Endothelial cell of umbilical vein (primary cell): Measurements from ENCODE around the gene SPRY4. TPM values are rescaled to one million over a fixed set of nuclear protein-coding genes. Genes with fewer than 3 reads are reported as not detected.
A peak's percentile ranks its signal among the peaks of the same experiment; 100 is the strongest.
"Not testable (repeated sequence)": the region's sequence is repeated elsewhere in the genome, so short reads cannot be mapped to it uniquely, and the experiment has no call there.

Experiments used
- BruUV-seq: library from RNA; stranded (reverse); fragments of 400-500 nt; replicated peaks from 2 replicates; lab custom pipeline; 2021; lab: Mats Ljungman, UMichigan
- CTCF ChIA-PET: fragments of 300-600, 350-600 bp; sonication (Branson Sonifier 250); formaldehyde crosslinking; loops from one replicate; lab custom pipeline; 2021; ENCODE audit warnings: antibody characterized with exemption, inconsistent platforms; lab: Charles Lee
- POLR2A ChIA-PET: fragments of 300-600, 350-600 bp; sonication (Branson Sonifier 250); formaldehyde crosslinking; loops from one replicate; lab custom pipeline; 2021; ENCODE audit warnings: antibody characterized with exemption, inconsistent platforms; lab: Charles Lee
- DNase-seq: peaks from one replicate; pipeline ENCODE4 v3.0.0-alpha.2; 2011; ENCODE audit warnings: low read depth, low spot score
- FAIRE-seq: peaks from 2 replicates; lab custom pipeline; 2011; peaks lifted over from hg19 to GRCh38; lab: Jason Lieb, UNC
- H2AFZ ChIP-seq: 2 replicates; pipeline ENCODE4 v1.6.0; 2012; ENCODE audit warnings: low read depth, low read length, control low read depth, inconsistent platforms
- H3K27ac ChIP-seq: 2 replicates; pipeline ENCODE4 v1.5.1; 2011; ENCODE audit warnings: low read depth, mild to moderate bottlenecking, control low read depth, low read length, moderate library complexity; ENCODE audit not compliant: insufficient read depth
- H3K27me3 ChIP-seq, 2 experiments: 2 replicates each; pipeline versions ENCODE4 v1.6.0 to v1.6.1; 2011; ENCODE audit warnings: low read length in 2 of 2, mixed read lengths in 1 of 2; ENCODE audit not compliant: control insufficient read depth in 2 of 2, insufficient read depth in 2 of 2
- H3K36me3 ChIP-seq, 2 experiments: 2 replicates in 1 of 2; 3 replicates in 1 of 2; pipeline ENCODE4 v1.5.1; 2011; ENCODE audit warnings: low read length in 2 of 2, mild to moderate bottlenecking in 1 of 2, moderate library complexity in 1 of 2; ENCODE audit not compliant: control insufficient read depth in 2 of 2, insufficient read depth in 2 of 2; ENCODE audit errors: extremely low read depth in 1 of 2
- H3K4me1 ChIP-seq: 3 replicates; pipeline ENCODE4 v1.5.1; 2011; ENCODE audit warnings: mild to moderate bottlenecking, low read length; ENCODE audit not compliant: control insufficient read depth, insufficient read depth; ENCODE audit errors: extremely low read depth
- H3K4me2 ChIP-seq: 2 replicates; pipeline ENCODE4 v1.6.1; 2011; ENCODE audit warnings: low read length, control low read depth, mixed read lengths; ENCODE audit not compliant: insufficient read depth
- H3K4me3 ChIP-seq, 3 experiments: fragments of 200-600 bp in 1 of 3; sonication (generic), shearing (Covaris generic) in 1 of 3; replicated peaks in 1 of 3; 2 replicates each; pipeline ENCODE4 v1.5.1; 2011 to 2016; ENCODE audit warnings: control low read depth in 3 of 3, low read length in 3 of 3, mild to moderate bottlenecking in 2 of 3, inconsistent platforms in 1 of 3, low read depth in 1 of 3, moderate library complexity in 1 of 3; ENCODE audit not compliant: insufficient read depth in 1 of 3
- H3K79me2 ChIP-seq: 2 replicates; pipeline ENCODE4 v1.6.0; 2012; ENCODE audit warnings: low read length, inconsistent platforms; ENCODE audit not compliant: control insufficient read depth, insufficient read depth
- H3K9ac ChIP-seq: replicated peaks from 2 replicates; pipeline ENCODE3; 2011; ENCODE audit warnings: low read length, control low read depth; ENCODE audit not compliant: insufficient read depth; ENCODE audit errors: extremely low read depth
- H3K9me1 ChIP-seq: replicated peaks from 3 replicates; pipeline ENCODE4 v1.6.0; 2011; ENCODE audit warnings: mild to moderate bottlenecking, low read length; ENCODE audit not compliant: control insufficient read depth, insufficient read depth; ENCODE audit errors: extremely low read depth
- H3K9me3 ChIP-seq: replicated peaks from 2 replicates; pipeline ENCODE4 v1.5.1; 2012; ENCODE audit warnings: low read length, inconsistent platforms; ENCODE audit not compliant: control insufficient read depth, insufficient read depth
- H4K20me1 ChIP-seq: replicated peaks from 2 replicates; pipeline ENCODE3; 2011; ENCODE audit warnings: mild to moderate bottlenecking, low read length; ENCODE audit not compliant: control insufficient read depth, insufficient read depth; ENCODE audit errors: extremely low read depth
- EZH2 ChIP-seq: IDR thresholded peaks from 2 replicates; pipeline ENCODE4 v1.6.1; 2012; ENCODE audit warnings: borderline replicate concordance, low read depth, mild to moderate bottlenecking, moderate library complexity, low read length, inconsistent platforms; ENCODE audit not compliant: severe bottlenecking
- FOS ChIP-seq: IDR thresholded peaks from 2 replicates; pipeline ENCODE4 v1.6.1; 2011; ENCODE audit warnings: mild to moderate bottlenecking, low read length, moderate library complexity, borderline replicate concordance; ENCODE audit not compliant: insufficient read depth
- GATA2 ChIP-seq: IDR thresholded peaks from 2 replicates; pipeline ENCODE4 v1.7.0; 2011; ENCODE audit warnings: low read depth, mild to moderate bottlenecking, moderate library complexity, mixed read lengths, low read length; ENCODE audit not compliant: insufficient read length, insufficient read depth
- JUN ChIP-seq: IDR thresholded peaks from 2 replicates; pipeline ENCODE4 v1.6.1; 2011; ENCODE audit warnings: borderline replicate concordance, low read depth; ENCODE audit not compliant: insufficient read length, insufficient read depth
- MYC ChIP-seq: IDR thresholded peaks from one replicate; pipeline ENCODE4 v1.6.1; 2011; ENCODE audit warnings: mild to moderate bottlenecking, low read depth, low read length
- POLR2A ChIP-seq: IDR thresholded peaks from 2 replicates; pipeline ENCODE4 v1.6.1; 2012; ENCODE audit warnings: low read depth, mild to moderate bottlenecking, control low read depth, low read length
- POLR2AphosphoS5 ChIP-seq: IDR thresholded peaks from 2 replicates; pipeline ENCODE4 v1.6.1; 2012; ENCODE audit warnings: low read depth, mild to moderate bottlenecking, control low read depth, low read length, moderate library complexity; ENCODE audit not compliant: insufficient read depth
- dilution Hi-C: fragments of 300-500 bp; cut with MboI; formaldehyde crosslinking; loops from one replicate; pipeline ENCODE4 v1.15.0; 2019; ENCODE audit warnings: low sequenced_read_pairs; ENCODE audit not compliant: extremely low pct_ligation_motif_present
- intact Hi-C: fragments of 100-400 bp; cut with micrococcal nuclease; formaldehyde crosslinking; loops from one replicate; pipeline ENCODE4 v1.10.0; 2022
- polyA plus RNA-seq, 4 experiments: library from polyadenylated mRNA; depleted of rRNA in 3 of 4; stranded (reverse) in 3 of 4; unstranded in 1 of 4; fragments of >200 nt; gene quantifications; 2 replicates each; pipeline versions ENCODE4 v1.2.1 to v1.2.3, GENCODE V29; 2011 to 2012; ENCODE audit warnings: missing spikeins in 1 of 4
- total RNA-seq: library from RNA; stranded (reverse); gene quantifications from 2 replicates; pipeline ENCODE4 v1.2.3, GENCODE V29; 2021
- TF ChIP-seq, protein P1 (sequence below): IDR thresholded peaks from 2 replicates; pipeline ENCODE4 v1.6.1; 2011; ENCODE audit not compliant: insufficient read depth, insufficient read length
- TF ChIP-seq, protein P2 (sequence below), 2 donors: IDR thresholded peaks; 1 replicate in 1 of 2; 2 replicates in 1 of 2; pipeline ENCODE4 v1.5.1; 2011; ENCODE audit warnings: low read length in 2 of 2, mild to moderate bottlenecking in 2 of 2, moderate library complexity in 2 of 2, control low read depth in 1 of 2, inconsistent platforms in 1 of 2, low read depth in 1 of 2; ENCODE audit not compliant: insufficient read depth in 1 of 2; ENCODE audit errors: extremely low read depth in 1 of 2

The SPRY4 gene
- total and polyA plus RNA-seq, 2 donors (not counting 3 experiments of a cell fraction or from before 2014, with no cell fraction given), result 9.3 to 33.9 TPM

DNA sequence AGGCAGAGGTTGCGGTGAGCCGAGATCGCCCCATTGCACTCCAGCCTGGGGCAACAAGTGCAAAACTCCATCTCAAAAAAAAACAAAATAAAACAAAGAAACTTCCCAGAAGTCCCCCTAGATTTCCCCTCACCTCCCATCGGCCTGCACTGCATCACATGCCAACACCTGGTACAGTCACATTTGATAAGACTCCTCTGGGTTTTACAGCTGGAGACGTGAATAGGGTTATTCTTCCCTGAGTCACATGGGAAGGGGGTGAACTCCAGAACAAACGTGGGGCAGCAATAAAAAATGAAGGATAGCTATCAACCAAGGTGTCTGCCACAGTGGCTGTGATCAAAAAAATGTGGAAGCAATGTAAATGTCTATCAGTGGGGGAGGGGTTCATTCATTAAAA is 26.0 kb downstream of the SPRY4 start:
- intact Hi-C loops (no loop called here), dilution Hi-C loops (no loop called here)
- ChIA-PET POLR2A (interaction anchor here (1.1 kb wide), 1 partner anchor 15 kb away, joined by 5 read pairs; no protein-coding TSS in a partner anchor), CTCF (interaction anchor here (0.9 kb wide), 1 partner anchor 131 kb away, joined by 3 read pairs; no protein-coding TSS in a partner anchor)
- Histone ChIP-seq H3K79me2 (peaks cover 2% of the 10 kb centered on the region), H3K9ac (no peak overlapping the region), H3K9me3 (no peaks in the 10 kb centered on the region), H3K27me3 (no peaks in the 10 kb centered on the region), H2AFZ (no peak overlapping the region), H3K4me1 (peaks cover 35% of the 10 kb centered on the region), H3K9me1 (no peaks in the 10 kb centered on the region), H3K4me3 (no peak overlapping the region), H3K4me2 (no peak overlapping the region), H3K36me3 (no peaks in the 10 kb centered on the region), H4K20me1 (no peaks in the 10 kb centered on the region), H3K27ac (no peak overlapping the region)
- DNase-seq (no peak), FAIRE-seq (no peak)
- BruUV-seq, result no TSS peak
- no peak for TF ChIP-seq EZH2
- no peak for TF ChIP-seq POLR2A
- TF ChIP-seq FOS, result no peak
- TF ChIP-seq GATA2, result no peak
- no peak for TF ChIP-seq JUN
- TF ChIP-seq MYC, result no peak
- TF ChIP-seq, protein P1, sequence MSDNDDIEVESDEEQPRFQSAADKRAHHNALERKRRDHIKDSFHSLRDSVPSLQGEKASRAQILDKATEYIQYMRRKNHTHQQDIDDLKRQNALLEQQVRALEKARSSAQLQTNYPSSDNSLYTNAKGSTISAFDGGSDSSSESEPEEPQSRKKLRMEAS, result no peak
- TF ChIP-seq POLR2AphosphoS5, result no peak
- TF ChIP-seq, protein P2, sequence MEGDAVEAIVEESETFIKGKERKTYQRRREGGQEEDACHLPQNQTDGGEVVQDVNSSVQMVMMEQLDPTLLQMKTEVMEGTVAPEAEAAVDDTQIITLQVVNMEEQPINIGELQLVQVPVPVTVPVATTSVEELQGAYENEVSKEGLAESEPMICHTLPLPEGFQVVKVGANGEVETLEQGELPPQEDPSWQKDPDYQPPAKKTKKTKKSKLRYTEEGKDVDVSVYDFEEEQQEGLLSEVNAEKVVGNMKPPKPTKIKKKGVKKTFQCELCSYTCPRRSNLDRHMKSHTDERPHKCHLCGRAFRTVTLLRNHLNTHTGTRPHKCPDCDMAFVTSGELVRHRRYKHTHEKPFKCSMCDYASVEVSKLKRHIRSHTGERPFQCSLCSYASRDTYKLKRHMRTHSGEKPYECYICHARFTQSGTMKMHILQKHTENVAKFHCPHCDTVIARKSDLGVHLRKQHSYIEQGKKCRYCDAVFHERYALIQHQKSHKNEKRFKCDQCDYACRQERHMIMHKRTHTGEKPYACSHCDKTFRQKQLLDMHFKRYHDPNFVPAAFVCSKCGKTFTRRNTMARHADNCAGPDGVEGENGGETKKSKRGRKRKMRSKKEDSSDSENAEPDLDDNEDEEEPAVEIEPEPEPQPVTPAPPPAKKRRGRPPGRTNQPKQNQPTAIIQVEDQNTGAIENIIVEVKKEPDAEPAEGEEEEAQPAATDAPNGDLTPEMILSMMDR (IDR thresholded peaks at IDR 0.05; ENCODE audit: extremely low read depth in 1 of 2, insufficient read depth in 1 of 2, low read depth in 1 of 2, low read length in 2 of 2), result no peak

DNA sequence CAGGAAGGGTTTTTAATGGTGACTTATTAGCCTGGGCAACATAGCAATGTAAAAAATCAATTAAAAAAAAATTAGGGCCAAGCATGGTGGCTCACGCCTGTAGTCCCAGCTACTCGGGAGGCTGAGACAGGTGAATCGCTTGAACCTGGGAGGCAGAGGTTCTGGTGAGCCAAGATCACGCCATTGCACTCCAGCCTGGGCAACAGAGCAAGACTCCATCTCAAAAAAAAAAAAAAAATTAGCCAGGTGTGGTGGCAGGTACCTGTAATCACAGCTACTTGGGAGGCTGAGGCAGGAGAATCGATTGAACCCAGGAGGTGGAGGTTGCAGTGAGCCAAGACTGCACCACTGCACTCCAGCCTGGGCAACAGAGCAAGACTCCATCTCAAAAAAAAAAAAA is 27.0 kb downstream of the SPRY4 start:
- BruUV-seq, H3K9me1 ChIP-seq, H4K20me1 ChIP-seq, H2AFZ ChIP-seq, H3K4me3 ChIP-seq, H3K9me3 ChIP-seq, H3K79me2 ChIP-seq, dilution Hi-C loops, FAIRE-seq, H3K36me3 ChIP-seq, H3K27me3 ChIP-seq, DNase-seq: not testable (repeated sequence)
- Histone ChIP-seq H3K9ac (peak overlapping the region; percentile 73), H3K27ac (peak overlapping the region; percentile 99), H3K4me1 (peaks cover 41% of the 10 kb centered on the region), H3K4me2 (peak overlapping the region; percentile 61)
- POLR2A ChIA-PET, result interaction anchor here (0.7 to 1.1 kb wide), 3 partner anchors 16 to 180 kb away, joined by 3 to 5 read pairs (median 4); no protein-coding TSS in a partner anchor
- CTCF ChIA-PET, result interaction anchor here (0.8 to 2.1 kb wide), 7 partner anchors 12 to 251 kb away, joined by 3 to 9 read pairs (median 4); partner anchors contain the start of gene SPRY4
- intact Hi-C loops, result loop anchor here (1.0 to 2.0 kb wide), 14 partner anchors 10 to 617 kb away; no protein-coding TSS in a partner anchor
